Measurements from ENCODE around the gene FRAS1. TPM values are rescaled to one million over a fixed set of nuclear protein-coding genes. Genes with fewer than 3 reads are reported as not detected.

Gene FRAS1
- total RNA-seq, 4 donors from 2014 or later: 1.0 to 32.5 (median 3.3) TPM

GRCh38 chr4:78308517-78308916 is 251.4 kb downstream of the FRAS1 start:
- intact Hi-C loops (cut with DNase I; ENCODE audit: low total_unique reads): no loop called here
- no peak for TF ChIP-seq POLR2A (IDR thresholded peaks at IDR 0.05)
- TF ChIP-seq, protein P1, sequence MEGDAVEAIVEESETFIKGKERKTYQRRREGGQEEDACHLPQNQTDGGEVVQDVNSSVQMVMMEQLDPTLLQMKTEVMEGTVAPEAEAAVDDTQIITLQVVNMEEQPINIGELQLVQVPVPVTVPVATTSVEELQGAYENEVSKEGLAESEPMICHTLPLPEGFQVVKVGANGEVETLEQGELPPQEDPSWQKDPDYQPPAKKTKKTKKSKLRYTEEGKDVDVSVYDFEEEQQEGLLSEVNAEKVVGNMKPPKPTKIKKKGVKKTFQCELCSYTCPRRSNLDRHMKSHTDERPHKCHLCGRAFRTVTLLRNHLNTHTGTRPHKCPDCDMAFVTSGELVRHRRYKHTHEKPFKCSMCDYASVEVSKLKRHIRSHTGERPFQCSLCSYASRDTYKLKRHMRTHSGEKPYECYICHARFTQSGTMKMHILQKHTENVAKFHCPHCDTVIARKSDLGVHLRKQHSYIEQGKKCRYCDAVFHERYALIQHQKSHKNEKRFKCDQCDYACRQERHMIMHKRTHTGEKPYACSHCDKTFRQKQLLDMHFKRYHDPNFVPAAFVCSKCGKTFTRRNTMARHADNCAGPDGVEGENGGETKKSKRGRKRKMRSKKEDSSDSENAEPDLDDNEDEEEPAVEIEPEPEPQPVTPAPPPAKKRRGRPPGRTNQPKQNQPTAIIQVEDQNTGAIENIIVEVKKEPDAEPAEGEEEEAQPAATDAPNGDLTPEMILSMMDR (IDR thresholded peaks at IDR 0.05): no peak
- H3K4me3 ChIP-seq: no peak overlapping the region
- H3K27ac ChIP-seq: no peak overlapping the region
- H3K27me3 ChIP-seq: no peaks in the 10 kb centered on the region
- no peaks in the 10 kb centered on the region for H3K36me3 ChIP-seq
- no peaks in the 10 kb centered on the region for H3K9me3 ChIP-seq
- no peaks in the 10 kb centered on the region for H3K4me1 ChIP-seq
- no peak for DNase-seq

- Histone ChIP-seq H3K36me3 (no peaks in the 10 kb centered on the region), H3K4me3 (no peak overlapping the region), H3K27me3 (no peaks in the 10 kb centered on the region), H3K4me1 (no peaks in the 10 kb centered on the region), H3K27ac (no peak overlapping the region), H3K9me3 (no peaks in the 10 kb centered on the region)
- TF ChIP-seq POLR2A (IDR thresholded peaks at IDR 0.05): no peak
- TF ChIP-seq, protein P1 (IDR thresholded peaks at IDR 0.05): no peak
- intact Hi-C loops (cut with DNase I; ENCODE audit: low total_unique reads): no loop called here
- DNase-seq: no peak
These were observed 252.2 kb downstream of the FRAS1 start for GRCh38 chr4:78309352-78309751.

DNA sequence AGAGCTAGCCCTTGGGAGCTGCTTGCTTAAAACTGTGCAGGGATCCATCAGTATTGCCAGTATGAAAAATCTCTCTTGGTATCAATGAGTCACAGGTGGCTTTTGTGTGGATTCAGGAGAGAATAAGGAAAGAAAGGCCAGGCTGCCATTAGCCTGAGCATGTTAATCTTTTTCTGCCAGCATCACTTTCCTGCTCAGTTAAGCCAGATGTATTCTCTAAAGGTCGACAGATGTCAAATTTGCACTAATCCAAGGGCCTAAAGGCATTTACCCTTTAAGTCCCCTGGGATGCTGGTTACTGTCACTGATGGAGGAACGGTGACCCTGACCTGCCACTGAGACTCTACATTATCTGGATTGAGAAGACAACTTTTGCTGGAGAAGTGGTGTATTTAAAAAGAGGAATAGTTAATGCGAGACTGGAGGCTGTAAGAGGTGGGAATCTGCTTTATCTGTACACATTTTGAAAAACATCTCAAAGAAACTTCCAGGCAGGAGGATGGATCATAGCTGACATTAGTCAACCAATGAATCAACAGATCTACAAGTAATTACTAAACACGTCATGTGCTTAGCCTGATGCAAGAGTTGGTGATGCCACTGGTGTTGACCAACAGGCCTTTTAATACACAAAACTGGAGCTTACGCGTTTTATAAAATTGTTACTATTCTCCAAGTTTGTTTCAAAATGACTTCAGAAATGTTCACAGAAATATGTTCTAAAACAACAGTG is 253.1 kb downstream of the FRAS1 start:
- H3K9me3 ChIP-seq: no peaks in the 10 kb centered on the region
- no peaks in the 10 kb centered on the region for H3K4me1 ChIP-seq
- H3K36me3 ChIP-seq: no peaks in the 10 kb centered on the region
- no peak overlapping the region for H3K27ac ChIP-seq
- H3K4me3 ChIP-seq: no peak overlapping the region
- no peaks in the 10 kb centered on the region for H3K27me3 ChIP-seq
- DNase-seq: no peak
- intact Hi-C loops (cut with DNase I; ENCODE audit: low total_unique reads): no loop called here
- TF ChIP-seq, protein P1 (IDR thresholded peaks at IDR 0.05): no peak
- no peak for TF ChIP-seq POLR2A (IDR thresholded peaks at IDR 0.05)

GRCh38 chr4:78310740-78311115 is 253.6 kb downstream of the FRAS1 start:
- H3K9me3 ChIP-seq: no peaks in the 10 kb centered on the region
- no peaks in the 10 kb centered on the region for H3K4me1 ChIP-seq
- TF ChIP-seq, protein P1 (IDR thresholded peaks at IDR 0.05): no peak
- TF ChIP-seq POLR2A (IDR thresholded peaks at IDR 0.05): no peak
- H3K27ac ChIP-seq: no peak overlapping the region
- no peak for DNase-seq
- intact Hi-C loops (cut with DNase I; ENCODE audit: low total_unique reads): no loop called here
- no peak overlapping the region for H3K4me3 ChIP-seq
- no peaks in the 10 kb centered on the region for H3K27me3 ChIP-seq
- no peaks in the 10 kb centered on the region for H3K36me3 ChIP-seq

- no peaks in the 10 kb centered on the region for H3K36me3 ChIP-seq
- no peak for DNase-seq
- intact Hi-C loops (cut with DNase I; ENCODE audit: low total_unique reads): no loop called here
- H3K4me1 ChIP-seq: no peaks in the 10 kb centered on the region
- H3K4me3 ChIP-seq: no peak overlapping the region
- H3K27ac ChIP-seq: no peak overlapping the region
- TF ChIP-seq, protein P1 (IDR thresholded peaks at IDR 0.05): no peak
- TF ChIP-seq POLR2A (IDR thresholded peaks at IDR 0.05): no peak
- H3K9me3 ChIP-seq: no peaks in the 10 kb centered on the region
- H3K27me3 ChIP-seq: no peaks in the 10 kb centered on the region
These were observed 254.2 kb downstream of the FRAS1 start for GRCh38 chr4:78311306-78311705.

Data from uterus (tissue), 4 donors.